Prostate gland (tissue), 2 donors: ENCODE measurements around the gene MYL10. TPM values are rescaled to one million over a fixed set of nuclear protein-coding genes. Genes with fewer than 3 reads are reported as not detected.

ENCODE experiments used
- DNase-seq: peaks from one replicate; pipeline ENCODE4 v3.0.0-alpha.2; 2019; ENCODE audit warnings: low spot score
- H3K27ac ChIP-seq, 2 donors: fragments of 200-600 bp; sonication (generic); 2 replicates each; pipeline ENCODE4 v1.5.1; 2017 to 2019
- H3K27me3 ChIP-seq: fragments of 200-600 bp; sonication (generic); replicated peaks from 2 replicates; pipeline ENCODE4 v1.5.1; 2019; ENCODE audit not compliant: insufficient read depth
- H3K36me3 ChIP-seq, 2 donors: fragments of 200-600 bp; sonication (generic); 1 replicate in 1 of 2; 2 replicates in 1 of 2; pipeline versions ENCODE4 v1.5.1 to v1.8.1; 2017 to 2019
- H3K4me1 ChIP-seq: fragments of 200-600 bp; sonication (generic); replicated peaks from 2 replicates; pipeline ENCODE4 v1.5.1; 2019
- H3K4me3 ChIP-seq, 2 donors: fragments of 200-600 bp; sonication (generic); 2 replicates each; pipeline ENCODE4 v1.5.1; 2017 to 2019
- H3K9me3 ChIP-seq: fragments of 200-600 bp; sonication (generic); 2 replicates; pipeline ENCODE4 v1.5.1; 2017
- CTCF ChIP-seq, 4 experiments: fragments of 200-600 bp in 2 of 4; fragments of 450-650 bp in 2 of 4; sonication (generic) in 2 of 4; IDR thresholded peaks; 1 replicate in 3 of 4; 2 replicates in 1 of 4; pipeline ENCODE4 v1.5.1; 2016 to 2019; ENCODE audit warnings: antibody characterized with exemption in 4 of 4, mild to moderate bottlenecking in 2 of 4, moderate library complexity in 2 of 4
- POLR2A ChIP-seq: fragments of 450-650 bp; IDR thresholded peaks from one replicate; pipeline ENCODE4 v1.6.1; 2016; ENCODE audit warnings: antibody characterized with exemption, mild to moderate bottlenecking
- POLR2AphosphoS5 ChIP-seq: sonication (generic); formaldehyde crosslinking; IDR thresholded peaks from one replicate; pipeline ENCODE4 v1.6.1; 2017; ENCODE audit warnings: antibody characterized with exemption
- whole genome bisulfite sequencing: methylation state at CpG from one replicate; pipeline ENCODE4 v1.1.5; 2018; 5-methylcytosine and 5-hydroxymethylcytosine counted together
- intact Hi-C: fragments of 100-400 bp; cut with DNase I; formaldehyde crosslinking; loops from one replicate; pipeline ENCODE4 v1.14.2; 2022
- total RNA-seq, 2 donors: library from RNA; depleted of rRNA; stranded (reverse); fragments of >200 nt; gene quantifications; one replicate each; pipeline ENCODE4 v1.1.0, GENCODE V29; 2016

The MYL10 gene
- total RNA-seq, 2 donors from 2014 or later, result not detected

DNA sequence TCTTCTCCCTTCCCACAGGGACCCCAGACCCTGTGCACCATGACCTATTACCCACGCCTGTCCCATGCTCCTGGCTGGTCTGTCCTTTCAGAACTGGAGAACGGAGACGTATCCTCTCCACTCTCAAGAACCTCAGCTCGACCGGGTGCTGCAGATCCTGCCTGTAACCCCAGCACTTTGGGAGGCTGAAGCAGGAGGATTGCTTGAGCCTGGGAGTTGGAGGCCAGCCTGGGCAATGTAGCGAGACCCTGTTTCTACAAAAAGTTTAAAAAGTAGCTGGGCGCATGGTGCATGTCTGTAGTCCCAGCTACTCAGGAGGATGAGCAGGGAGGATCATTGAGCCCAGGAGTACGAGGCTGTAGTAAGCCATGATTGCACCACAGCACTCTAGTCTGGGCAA lies 37.2 kb upstream of the MYL10 start:
- Histone ChIP-seq H3K36me3 (no peaks in the 10 kb centered on the region), H3K4me1 (no peaks in the 10 kb centered on the region), H3K27me3 (peaks cover 2% of the 10 kb centered on the region), H3K27ac (no peak overlapping the region), H3K9me3 (no peaks in the 10 kb centered on the region), H3K4me3 (no peak overlapping the region)
- no peak for DNase-seq
- TF ChIP-seq CTCF (IDR thresholded peaks at IDR 0.05), result no peak
- no peak for TF ChIP-seq POLR2AphosphoS5
- TF ChIP-seq POLR2A, result no peak
- intact Hi-C loops, result no loop called here
- 87% methylated on average over 8 of the region's 8 CpGs for WGBS

GRCh38 chr7:101664893-101665471 lies 35.9 kb upstream of the MYL10 start:
- H3K9me3 ChIP-seq, result no peaks in the 10 kb centered on the region
- H3K4me3 ChIP-seq, result no peak overlapping the region
- no peak for DNase-seq
- H3K36me3 ChIP-seq, result no peaks in the 10 kb centered on the region
- H3K27me3 ChIP-seq, result no peaks in the 10 kb centered on the region
- no peaks in the 10 kb centered on the region for H3K4me1 ChIP-seq
- intact Hi-C loops, result no loop called here
- TF ChIP-seq CTCF (IDR thresholded peaks at IDR 0.05) (no peak), POLR2AphosphoS5 (no peak), POLR2A (no peak)
- 76% methylated on average over 10 of the region's 10 CpGs for WGBS
- H3K27ac ChIP-seq, result no peak overlapping the region

DNA sequence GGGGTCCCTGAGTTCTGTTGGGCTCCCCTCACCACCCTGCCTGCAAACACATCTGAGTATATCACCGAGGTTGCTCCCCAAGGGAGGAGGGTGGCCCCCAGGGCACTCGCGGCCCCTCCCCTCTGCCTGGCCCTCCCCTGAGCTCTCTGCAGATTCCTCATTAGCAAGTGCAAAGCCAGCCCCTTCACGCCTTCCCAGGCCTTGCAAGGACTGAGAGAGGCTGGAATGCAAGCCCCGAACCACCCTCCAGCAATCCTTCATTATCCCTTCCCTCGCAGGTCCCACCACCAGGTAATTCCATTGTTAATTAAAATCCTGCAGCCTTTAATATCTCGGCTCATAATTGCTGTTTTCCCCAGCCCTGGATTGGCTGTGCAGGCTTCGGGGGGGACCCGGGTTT lies 35.3 kb upstream of the MYL10 start:
- TF ChIP-seq POLR2AphosphoS5, result no peak
- TF ChIP-seq POLR2A, result no peak
- TF ChIP-seq CTCF (IDR thresholded peaks at IDR 0.05), result no peak
- Histone ChIP-seq H3K27ac (no peak overlapping the region), H3K27me3 (no peaks in the 10 kb centered on the region), H3K36me3 (no peaks in the 10 kb centered on the region), H3K4me3 (no peak overlapping the region), H3K4me1 (no peaks in the 10 kb centered on the region), H3K9me3 (no peaks in the 10 kb centered on the region)
- WGBS, result 59% methylated on average over 9 of the region's 9 CpGs
- intact Hi-C loops, result no loop called here
- DNase-seq, result no peak

- H3K27ac ChIP-seq, result no peak overlapping the region
- H3K36me3 ChIP-seq, result no peaks in the 10 kb centered on the region
- H3K4me3 ChIP-seq, result no peak overlapping the region
- 90% methylated on average over 6 of the region's 6 CpGs for WGBS
- intact Hi-C loops, result no loop called here
- no peak for DNase-seq
- H3K9me3 ChIP-seq, result no peaks in the 10 kb centered on the region
- H3K4me1 ChIP-seq, result no peaks in the 10 kb centered on the region
- TF ChIP-seq CTCF (IDR thresholded peaks at IDR 0.05) (no peak), POLR2A (no peak), POLR2AphosphoS5 (no peak)
- no peaks in the 10 kb centered on the region for H3K27me3 ChIP-seq
Observed at GRCh38 chr7:101663747-101664146, 34.7 kb upstream of the MYL10 start.

DNA sequence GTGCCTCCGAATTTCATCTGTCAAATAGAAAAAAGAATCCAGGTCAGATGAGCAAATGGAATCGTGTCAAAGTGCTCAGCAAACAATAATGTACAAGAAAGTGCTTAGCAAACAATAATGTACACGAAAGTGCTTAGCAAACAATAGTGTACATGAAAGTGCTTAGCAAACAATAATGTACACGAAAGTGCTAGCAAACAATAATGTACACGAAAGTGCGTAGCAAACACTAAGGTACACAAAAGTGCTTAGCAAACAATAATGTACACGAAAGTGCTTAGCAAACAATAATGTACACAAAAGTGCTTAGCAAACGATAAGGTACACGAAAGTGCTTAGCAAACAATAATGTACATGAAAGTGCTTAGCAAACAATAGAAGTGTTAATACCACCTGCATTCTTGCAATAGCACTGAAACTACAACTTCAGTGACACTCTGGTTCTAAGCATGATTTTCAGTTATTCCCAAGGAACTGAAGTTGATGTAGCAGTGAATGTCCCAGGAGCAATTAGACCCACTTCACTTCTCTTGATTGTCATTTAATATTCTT lies 33.4 kb upstream of the MYL10 start:
- Histone ChIP-seq H3K4me1 (no peaks in the 10 kb centered on the region), H3K27me3 (no peaks in the 10 kb centered on the region), H3K4me3 (no peak overlapping the region), H3K9me3 (no peaks in the 10 kb centered on the region), H3K27ac (no peak overlapping the region), H3K36me3 (no peaks in the 10 kb centered on the region)
- no peak for TF ChIP-seq POLR2A
- TF ChIP-seq CTCF (IDR thresholded peaks at IDR 0.05), result no peak
- TF ChIP-seq POLR2AphosphoS5, result no peak
- DNase-seq, result no peak
- intact Hi-C loops, result no loop called here
- WGBS, result 54% methylated on average over 9 of the region's 9 CpGs
